Activated CD4-positive, alpha-beta T cell treated with anti-CD3 and anti-CD28 coated beads for 24 hours (primary cell): ENCODE measurements around the gene C19orf81.

Experiments
- DNase-seq, 2 donors: peaks; one replicate each; pipeline ENCODE4 v3.0.0-alpha.2; 2020; ENCODE audit warnings: low read depth in 2 of 2

The C19orf81 gene

DNA sequence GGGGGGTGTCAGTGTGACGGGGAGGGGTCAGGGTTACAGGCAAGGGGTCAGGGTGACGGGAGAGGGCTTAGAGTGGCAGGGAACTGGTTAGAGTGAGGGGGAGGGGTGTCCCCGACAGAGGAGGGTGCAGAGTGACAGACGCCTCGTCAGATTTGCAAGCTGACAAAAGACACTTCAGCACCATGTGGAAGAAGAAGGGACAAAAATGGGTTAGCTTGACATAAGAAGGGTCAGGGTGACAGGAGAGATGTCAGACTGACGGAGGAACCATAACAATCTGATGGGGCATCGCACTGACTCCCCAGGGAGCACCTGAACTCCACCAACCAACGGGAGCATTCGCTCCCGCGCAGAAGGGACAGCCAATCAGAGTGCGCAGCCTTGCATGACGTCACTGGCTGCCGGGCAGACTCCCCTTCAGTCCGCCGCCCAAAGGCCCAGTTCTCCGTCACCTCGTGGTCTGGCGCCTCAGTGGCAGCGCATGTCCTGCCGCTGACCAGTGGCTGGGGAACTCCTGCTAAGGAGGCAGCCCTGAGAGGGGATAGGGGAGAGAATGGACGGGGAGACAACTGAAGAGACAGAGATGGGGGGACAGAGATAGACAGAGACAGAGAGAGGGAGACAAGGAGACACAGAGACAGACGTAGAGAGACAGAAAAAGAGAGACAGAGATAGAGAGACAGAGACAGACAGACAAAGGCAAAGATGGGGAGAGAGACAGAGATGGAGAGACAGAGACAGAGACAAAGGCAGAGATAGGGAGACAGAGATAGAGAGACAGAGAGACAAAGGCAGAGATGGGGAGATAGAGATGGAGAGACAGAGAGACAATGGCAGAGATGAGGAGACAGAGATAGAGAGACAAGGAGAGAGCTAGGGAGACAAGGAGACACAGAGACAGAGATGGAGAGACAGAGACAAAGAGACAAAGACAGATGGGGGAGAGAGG, 30.2 kb downstream of the C19orf81 start:
- peak; percentile 57 to 69 for DNase-seq

DNA sequence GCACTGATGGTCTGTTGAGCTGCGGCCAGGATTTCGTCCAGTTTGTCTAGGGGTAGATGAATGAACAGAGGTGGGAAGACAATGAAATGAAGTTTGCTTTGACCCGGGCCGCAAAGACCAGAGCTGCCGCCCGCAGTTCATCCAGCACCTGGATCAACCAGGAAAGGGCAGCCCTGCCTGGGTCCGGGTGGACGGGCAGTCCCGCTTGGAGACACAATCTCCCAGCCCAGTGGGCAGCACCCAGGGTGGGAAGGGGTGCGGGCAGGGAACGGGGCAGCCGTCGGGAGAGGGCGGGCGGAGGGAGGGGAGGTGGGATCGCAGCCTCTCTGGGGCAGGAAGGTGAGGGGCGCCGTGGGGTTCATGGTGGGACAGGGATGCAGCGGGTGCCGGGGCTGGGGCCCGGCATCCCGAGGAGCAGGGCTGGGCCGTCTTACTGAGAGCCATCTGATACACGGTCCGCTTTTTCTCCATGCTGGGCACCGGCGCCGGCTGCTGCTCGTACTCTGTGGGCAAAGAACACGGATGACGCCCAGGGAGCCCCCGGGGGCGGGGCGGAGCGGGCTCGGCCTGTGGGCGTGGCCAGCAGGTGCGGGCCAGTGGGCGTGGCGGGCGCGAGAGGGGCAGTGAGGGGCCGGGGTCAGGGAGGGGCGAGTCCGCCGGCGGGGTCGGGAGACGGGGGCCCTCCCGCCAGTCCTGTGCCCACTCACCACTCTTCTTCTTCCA, 37.2 kb downstream of the C19orf81 start:
- DNase-seq = no peak

DNA sequence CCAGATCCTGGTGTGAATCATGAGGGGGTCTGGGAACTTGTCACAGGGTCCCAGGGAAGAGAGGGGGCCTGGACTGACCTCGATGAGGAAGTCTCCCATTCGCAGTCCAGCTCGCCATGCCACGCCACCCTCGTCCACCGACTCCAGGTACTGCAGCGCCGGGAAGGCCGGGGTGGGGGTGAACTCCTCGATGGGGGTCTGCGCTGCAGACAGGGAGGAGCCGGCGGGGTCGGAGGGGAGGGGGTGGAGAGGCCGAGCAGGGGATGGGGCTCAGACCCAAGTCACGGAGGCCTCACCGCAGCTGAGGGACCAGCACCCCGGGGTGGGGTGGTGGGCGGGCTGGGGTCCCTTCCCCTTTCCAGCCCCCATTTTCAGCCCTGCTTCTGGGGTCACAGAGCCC, 39.5 kb downstream of the C19orf81 start:
- DNase-seq = no peak

DNA sequence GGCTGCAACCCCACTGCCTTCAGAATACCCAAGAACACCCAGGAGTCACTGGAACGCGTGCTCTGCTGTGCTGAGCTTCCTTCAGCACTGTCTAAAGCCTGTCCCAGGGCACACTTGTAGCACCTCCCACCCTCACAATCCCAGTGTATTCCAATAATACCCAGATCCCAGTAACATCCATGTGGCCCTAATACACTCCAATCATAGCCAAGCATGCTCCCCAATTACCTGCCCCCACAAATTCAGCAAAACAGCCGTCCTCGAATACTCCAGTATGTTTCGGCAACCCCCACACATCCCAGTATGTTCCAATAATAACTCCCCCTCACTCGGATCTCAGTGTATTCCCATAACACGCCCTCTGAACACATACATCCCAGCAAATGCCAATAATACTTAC, 41.2 kb downstream of the C19orf81 start:
- DNase-seq = no peak

DNA sequence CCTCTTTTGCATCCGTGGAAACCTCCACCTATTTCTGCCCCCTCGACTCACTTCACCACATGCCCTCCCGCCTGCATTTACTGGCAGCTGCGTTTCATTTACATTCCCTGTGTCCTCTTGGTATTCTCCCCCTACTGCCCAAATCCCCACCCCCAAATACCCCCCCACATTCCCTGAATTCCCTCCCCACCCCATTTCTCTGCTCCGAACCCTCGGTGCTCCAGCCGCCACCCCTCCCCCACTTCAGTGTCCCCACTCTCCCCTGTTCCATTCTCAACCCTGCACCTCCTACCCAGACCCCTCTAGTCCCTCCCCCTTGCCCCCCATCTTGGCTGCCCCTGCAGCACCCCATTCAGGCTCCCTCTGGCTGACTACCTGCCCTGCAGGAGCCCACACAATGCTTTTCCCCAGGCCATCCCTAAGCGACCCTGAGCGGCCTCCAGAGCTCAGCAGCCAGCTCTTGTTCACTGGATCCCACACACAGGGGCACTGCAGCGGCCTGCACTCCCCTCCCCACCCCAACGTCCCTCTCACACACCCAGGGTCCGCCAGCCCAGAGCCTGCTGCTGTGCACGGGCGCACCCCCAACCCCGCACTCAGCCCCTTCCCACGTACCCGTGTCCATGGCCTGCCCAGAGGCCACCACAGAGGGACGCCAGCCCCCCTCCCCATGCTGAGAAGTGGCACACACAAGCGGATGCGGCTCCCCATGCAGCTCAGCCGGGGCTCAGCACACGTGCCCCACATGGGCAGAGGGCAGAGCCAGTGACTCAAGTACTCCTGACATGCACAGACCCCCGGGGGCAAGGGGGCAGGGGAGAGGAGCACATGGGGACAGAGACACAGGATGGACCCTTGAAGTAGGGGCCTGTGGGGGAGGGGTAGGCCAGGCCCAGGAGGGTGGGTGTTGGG, 44.1 kb downstream of the C19orf81 start:
- DNase-seq = no peak

DNA sequence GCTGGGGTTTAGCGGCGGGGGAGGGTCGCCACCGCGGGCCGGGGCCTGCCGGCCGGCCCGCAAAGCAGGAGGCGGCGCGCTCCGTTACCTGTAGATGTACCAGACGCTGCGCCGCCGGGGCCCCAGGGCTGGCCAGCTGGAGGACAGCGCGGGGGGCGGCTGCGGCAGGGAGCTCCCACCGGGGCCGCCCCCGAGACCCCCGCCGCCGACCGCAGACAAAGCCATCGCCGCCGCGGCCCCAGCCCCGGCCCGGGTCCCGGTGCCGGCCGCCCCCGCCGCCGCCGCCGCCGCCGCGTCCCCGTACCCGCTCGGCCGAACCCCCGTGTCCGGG, 45.5 kb downstream of the C19orf81 start:
- DNase-seq = no peak

DNA sequence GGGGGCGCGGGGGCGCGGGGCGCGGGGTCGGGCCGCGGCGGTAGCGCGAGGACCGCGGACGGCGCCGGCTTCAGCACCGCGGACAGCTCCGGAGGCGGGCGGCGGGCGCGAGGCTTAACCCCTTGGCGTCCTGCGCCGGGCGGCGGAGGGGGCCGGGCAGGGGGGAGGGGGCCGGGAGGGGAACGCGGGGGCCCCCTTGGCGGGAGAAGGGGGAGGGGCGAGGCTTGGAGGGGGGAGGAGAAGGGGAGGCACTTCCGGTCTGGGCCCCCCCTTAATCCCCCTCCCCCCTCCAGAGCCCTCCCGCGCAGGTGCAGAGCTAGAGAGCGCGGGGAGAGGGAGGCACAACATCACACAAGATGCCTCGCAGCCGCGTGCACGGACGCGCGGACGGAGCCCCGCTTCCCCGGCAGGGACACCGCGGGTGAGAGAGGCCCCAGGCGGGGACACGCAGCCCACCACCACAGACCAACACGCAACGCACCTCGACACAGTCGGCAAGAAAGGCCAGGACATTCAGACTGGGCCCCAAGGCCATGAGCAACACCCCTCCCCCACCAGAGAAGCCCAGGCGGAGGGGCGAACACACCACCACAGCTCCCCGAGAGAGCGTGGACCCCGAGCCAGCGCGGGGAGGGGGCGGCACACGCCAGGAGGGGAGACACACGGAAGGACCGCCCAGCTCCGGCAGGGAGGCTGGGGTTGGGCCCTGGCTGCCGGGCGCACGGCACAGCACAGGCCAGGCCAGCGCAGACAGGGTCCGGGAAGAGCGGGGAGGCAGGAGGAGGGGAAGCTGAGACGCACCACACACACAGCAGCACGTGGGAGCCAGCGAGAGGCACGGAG, 46.2 kb downstream of the C19orf81 start:
- peak in 1 of 2 donors; percentile 19 for DNase-seq

DNA sequence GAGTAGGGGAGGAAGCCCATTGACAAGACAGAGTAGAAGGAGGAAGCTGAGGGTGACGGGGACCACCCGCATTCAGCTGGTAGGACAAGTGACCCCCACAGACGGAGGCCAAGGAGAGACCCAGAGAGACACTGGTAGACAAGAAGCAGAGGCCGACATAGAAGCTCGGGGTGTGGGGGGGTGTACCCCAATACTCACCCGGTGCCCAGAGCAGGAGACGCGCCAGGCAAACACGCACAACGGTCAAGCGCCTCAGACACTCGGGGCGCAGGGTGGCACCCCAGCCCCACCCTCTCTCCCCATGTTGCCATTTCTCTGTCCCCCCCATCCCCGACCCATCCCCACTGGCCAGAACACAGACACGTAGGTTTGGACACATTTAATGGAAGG, 46.8 kb downstream of the C19orf81 start:
- DNase-seq = no peak

DNA sequence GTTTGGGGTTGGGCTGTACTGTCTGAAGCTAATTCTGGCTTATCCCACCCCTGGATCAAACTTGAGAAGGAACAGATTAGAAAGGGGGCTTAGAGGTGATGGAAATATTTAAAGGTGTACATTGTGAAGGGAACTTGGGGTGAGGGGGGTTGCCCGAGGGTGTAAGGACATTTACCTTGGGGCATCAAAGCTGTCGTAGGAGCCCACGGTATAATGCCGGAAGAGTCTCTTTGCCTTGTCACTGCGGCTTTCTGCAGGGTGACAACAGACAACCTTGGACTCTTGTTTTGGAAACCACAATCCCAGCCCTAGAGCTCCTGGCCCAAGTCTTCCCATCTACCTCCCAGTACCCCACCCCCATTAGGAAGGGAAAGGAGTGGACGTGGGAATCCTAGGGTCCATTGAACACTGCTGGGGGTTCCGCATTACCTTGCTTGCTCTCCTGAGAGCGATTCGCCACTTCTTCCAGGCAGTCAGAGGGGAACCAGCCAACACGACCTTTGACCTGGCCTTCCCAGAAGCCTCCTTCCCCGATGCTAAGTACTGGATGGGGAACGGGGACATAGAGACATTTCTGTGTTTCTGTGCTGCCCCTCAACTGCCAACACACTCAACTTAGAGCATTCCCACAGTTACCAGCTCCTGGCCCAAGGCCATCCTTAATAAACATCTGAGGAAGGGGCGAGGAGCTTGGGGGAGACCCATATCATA, 48.3 kb downstream of the C19orf81 start:
- no peak for DNase-seq

DNA sequence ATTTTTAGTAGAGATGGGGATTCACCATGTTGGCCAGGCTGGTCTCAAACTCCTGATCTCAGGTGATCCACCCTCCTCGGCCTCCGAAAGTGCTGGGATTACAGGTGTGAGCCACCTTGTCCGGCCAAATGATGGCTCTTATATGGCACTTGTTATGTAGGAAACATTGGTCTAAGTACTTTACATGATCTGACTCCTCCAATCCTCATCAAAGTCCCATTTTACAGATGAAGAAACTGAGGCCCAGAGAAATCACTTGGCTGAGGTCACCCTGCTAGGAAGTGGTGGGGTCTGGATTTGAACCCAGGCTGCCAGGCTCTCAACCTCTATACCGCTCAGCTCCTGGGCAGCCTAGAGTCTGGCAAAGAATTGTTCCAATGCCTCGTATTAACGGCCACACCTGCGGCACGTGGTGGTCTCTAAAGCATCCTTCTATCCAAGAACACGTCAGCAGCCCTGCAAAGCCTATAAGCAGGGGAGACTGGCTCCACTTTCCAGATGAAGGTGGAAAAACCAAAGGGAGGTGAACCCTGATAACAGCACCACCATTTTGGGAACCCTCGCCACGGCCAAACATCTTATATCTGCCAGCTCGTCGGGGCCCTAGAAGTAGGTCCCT, 52.2 kb downstream of the C19orf81 start:
- no peak for DNase-seq

DNA sequence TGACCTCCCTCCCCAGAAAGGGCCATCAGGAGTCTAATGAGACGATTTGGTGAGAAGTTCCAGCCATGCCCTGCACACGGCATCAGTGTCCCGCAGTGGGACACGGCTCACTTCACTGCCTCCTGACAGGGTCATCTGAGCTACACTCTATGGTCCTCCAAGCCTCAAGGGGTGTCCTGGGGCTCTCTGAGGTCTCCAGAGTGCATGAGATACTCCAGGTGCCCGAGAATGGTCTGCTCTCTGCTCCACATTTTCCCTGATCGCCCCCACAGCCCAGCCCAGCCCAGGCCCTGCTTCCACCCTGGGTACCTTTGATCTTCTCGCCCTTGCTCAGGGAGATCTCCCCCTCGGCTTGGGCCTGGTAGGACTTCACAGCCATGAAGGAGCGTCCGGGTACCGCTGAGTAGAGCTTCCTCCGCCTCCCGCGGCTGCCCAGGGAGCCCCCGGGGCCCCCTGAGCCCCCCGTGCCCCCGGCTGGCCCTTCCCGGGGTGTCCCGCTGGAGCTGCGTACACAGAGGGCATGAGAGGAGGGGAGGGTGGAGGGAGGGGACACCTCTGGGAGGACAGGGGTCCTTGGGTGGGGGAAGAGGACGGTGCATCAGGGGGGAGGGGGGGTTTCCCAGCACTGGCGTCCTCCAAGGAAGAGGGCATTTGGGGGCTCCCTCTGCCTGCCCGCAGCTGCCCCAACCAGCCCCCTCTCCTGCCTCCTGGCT, 53.1 kb downstream of the C19orf81 start:
- no peak for DNase-seq

DNA sequence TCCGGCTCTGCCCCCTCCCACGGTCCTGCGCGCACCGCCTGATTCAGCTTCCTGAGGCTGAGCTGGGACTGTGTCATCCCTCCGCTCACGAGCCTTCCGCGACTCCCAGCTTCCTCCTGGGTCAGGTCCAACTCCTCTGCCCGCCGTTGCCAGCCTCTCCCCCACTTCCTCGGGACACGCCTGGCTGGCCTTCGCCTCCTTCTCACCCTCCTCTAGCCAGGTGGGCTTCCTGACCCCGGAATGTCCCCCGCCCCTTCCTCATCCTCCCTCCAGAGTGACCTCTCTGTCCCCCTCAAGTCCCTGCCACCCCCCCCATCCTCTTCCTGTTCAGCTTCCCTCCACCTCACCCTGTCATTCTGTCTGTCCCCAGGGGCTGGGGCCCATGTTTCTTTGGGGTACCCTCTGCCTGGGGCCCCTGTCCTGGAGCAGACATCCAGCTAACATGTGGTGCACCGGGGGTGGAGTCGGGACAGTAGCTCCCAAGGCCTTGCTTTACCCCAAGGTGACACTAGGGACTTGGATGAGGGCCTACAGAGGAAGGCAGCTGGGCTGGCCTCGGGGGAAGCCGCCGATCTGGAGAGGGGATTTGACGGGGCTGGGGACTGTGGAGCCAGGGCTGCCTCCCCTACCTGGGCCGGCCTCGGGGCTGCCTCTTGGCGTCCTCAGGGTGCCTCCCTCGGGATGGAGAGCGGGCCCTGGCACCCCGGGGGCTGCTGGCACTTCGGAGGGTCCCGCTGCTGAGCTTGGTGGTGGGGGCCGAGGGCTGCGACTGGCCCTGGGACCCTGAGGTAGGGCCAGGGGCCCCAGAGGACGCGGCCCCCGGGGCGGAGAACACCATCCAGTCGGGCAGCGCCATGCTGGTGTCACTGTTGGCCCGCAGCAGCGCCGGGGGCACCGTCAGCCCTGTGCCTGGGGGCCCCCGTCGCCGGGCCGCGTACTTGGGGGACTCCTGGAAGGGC, 53.9 kb downstream of the C19orf81 start:
- DNase-seq = no peak

DNA sequence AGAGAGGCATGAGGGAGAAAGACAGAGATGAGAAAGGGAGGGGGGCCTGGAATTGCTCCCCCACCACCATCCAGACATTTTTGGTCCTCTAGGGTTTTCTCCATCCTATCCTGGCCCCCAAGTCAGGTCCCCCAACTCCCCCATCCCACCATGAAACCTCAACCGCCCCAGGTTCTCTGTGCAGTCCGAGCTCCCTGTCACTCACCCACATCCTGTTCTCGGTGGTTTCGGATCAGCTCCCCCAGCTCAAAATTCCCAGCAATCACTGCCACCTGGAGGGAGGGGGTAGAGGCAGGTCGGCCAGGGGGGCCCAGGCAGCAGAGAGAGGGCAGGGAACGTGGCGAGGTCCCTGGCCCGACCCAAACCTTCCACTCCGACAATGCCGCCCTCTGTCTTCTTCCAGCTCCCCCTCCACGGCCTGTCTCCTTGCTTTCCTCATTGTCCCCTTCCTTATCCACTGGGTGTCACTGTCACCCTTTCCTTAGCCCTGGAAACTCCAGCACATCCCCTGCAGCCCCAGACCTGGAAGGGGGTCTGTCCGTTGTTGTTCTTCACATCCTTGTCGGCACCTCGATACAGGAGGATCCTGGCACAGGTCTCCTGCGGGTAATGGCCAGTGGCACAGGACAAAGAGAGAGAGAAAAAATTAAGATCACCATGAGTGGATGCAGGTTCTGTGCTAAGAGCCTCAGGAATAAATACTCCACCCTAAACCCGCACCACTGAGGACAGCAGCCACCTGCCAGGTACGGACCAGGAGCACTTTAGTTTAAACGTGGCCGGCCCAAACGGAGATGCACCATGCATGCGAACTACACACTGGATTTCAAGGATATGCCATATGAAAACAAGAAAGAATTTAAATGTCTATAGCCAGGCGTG, 54.9 kb downstream of the C19orf81 start:
- DNase-seq = no peak

DNA sequence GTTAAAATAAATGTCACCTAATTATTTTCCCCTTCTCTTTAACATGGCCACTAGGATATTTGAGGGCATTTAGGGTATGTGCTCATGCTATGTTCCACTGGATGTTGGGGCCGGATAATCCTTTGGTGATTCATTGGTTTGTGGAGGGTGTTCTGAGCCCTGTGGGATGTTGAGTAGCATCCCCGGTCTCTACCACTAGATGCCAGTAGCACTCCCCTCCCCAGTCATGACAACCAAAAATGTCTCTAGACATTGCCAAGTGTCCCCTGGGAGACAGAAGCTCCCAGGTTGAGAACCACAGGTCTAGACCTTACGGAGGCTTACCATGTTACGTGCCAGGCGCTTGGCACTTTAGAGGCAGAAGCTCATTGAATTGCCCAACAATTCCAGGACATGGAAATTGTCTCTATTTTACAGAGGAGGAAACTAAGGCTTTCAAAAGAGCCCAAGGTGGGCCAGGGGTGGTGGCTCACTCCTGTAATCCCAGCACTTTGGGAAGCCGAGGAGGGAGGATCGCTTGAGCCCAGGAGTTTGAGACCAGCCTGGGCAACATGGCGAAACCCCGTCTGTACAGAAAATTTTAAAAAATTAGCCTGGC, 56.3 kb downstream of the C19orf81 start:
- no peak for DNase-seq

DNA sequence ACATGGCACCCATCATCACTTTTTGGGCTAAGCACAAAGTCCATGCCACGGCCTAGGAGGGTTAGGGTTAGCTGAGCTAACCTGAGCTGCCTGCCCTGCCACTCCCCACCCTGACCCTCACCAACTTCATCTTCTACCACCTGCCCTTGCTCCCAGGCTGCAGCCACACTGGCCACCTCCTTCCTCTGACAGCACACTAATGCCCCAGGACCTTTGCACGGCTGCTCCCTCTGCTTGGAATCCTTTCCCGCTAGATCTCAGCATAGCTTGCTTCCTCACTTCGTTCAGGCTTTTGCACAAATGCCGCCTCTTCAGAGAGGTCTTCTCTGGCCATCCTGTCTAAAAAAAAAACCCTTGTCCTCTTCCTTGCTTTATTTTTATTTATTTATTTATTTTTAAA, 57.1 kb downstream of the C19orf81 start:
- no peak for DNase-seq

DNA sequence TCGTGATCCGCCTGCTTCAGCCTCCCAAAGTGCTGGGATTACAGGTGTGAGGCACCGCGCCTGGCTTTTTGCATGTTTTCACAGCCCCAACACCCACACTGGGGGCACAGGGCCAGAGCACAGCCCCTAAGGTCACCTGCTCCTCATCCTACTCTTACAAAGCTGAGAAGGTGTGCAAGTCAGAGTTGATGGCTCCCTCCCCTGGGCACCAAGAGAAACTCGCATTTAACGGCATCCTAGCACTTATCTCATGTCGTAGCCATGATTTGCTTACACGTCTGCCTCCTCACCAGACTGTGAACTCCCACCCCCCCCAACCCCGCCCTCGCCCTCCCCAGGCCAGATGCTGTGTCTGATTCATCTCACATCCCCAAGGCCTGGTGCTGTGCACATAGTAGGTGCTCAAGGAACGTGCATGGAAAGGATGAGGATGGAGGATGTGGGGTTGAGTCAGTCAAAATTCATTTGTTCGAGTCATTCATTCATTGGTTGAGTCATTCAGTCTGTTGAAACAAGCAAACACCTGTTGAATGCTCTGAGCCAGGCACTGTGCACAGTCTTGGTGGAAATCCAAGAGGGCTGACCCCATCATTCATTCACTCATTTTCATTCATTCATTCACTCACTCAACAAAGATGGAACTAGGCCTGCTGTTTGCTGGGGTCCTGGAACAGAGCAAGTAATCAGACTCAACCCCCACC, 59.1 kb downstream of the C19orf81 start:
- no peak for DNase-seq
